ENCODE data around the gene TUBB3.

The TUBB3 gene

DNA sequence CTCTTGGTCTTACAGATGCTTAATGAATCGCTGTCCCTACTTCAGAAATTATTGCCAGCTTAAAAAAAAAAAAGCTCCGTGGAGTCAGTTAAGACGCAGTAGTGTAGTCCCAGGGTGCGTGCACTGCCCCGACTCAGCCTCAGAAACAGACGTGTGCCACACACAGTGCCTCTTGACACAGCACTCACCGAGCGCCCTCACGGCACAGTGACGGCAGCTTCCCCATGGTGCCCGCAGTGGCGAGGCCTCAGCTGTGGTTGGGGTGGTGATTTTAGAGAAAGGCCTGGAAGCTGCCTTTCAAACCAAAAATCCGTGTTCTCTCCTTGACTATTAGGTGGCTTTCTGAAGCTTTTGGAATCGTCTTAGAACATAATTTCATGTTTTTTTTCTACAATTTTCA is 35.9 kb upstream of the TUBB3 start:
- TF ChIP-seq TOX (CRISPR knock-in tag; IDR thresholded peaks at IDR 0.05; ENCODE audit: borderline replicate concordance) = no peak
- ATAC-seq = no peak

DNA sequence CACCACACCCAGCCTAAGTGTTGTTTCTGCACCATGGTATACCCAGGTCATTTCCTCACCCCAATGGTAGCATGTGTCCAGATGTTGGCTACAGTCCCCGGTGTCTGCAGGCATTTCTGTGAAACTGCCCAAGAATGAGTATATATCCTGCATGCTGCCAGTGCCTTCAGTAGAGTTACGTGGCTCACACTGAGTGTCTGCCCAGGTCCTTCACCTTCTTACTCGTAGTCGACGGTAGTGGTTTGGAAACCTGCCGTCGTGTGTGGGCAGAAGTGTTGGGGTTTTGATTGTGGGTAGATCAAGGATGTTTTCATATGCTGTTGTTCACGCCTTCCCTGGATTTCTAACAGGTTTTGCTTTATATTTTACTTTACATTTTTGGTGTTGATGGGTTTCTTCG is 32.9 kb upstream of the TUBB3 start:
- ATAC-seq = no peak
- TF ChIP-seq ISL1 (CRISPR knock-in tag; IDR thresholded peaks at IDR 0.05) (no peak), CSDC2 (CRISPR knock-in tag; IDR thresholded peaks at IDR 0.05) (no peak)
- TF ChIP-seq, protein P1, sequence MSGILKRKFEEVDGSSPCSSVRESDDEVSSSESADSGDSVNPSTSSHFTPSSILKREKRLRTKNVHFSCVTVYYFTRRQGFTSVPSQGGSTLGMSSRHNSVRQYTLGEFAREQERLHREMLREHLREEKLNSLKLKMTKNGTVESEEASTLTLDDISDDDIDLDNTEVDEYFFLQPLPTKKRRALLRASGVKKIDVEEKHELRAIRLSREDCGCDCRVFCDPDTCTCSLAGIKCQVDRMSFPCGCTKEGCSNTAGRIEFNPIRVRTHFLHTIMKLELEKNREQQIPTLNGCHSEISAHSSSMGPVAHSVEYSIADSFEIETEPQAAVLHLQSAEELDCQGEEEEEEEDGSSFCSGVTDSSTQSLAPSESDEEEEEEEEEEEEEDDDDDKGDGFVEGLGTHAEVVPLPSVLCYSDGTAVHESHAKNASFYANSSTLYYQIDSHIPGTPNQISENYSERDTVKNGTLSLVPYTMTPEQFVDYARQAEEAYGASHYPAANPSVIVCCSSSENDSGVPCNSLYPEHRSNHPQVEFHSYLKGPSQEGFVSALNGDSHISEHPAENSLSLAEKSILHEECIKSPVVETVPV (CRISPR knock-in tag; IDR thresholded peaks at IDR 0.05) = no peak

DNA sequence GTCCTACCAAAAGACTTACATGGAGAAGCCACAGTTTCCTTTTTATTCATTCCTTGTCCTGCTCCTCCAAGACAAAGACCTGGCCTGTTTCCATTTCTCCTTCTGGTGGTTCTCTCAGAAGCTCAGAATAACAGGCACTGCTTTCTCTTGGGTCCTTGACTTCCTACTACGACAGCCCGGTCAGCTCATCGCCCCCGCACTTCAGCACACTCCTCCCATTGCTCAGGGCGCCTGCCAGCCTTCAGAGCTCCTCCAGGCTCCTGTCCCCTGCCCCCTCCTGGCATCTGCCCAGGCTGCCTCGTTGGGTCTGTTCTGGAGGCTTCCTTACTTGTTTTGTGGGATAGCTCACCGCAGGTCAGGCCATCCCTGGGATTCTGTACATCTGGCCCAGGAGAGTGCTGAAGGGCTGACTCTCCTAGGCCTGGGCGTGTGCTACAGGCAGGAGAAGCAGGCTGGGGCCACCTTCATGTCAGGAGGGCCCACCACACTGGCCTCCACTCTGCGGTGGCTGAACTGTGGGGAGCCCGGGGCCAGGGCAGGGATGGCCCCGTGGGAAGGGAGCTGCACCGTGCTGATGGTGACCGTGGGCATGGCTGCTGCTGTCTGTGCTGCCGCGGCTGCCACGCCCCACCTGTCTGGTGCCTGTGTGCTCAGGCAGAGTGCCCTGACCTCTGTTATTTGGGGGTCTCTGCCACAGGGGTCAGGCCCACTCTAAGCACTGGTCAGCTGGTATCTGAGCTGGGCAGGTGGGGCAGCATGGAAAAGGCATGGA is 32.1 kb upstream of the TUBB3 start:
- ATAC-seq = no peak
- TF ChIP-seq ZFP30 (CRISPR knock-in tag; IDR thresholded peaks at IDR 0.05) = no peak
- no peak for TF ChIP-seq TCF4 (CRISPR knock-in tag; IDR thresholded peaks at IDR 0.05; ENCODE audit: borderline replicate concordance)
- TF ChIP-seq, protein P2, sequence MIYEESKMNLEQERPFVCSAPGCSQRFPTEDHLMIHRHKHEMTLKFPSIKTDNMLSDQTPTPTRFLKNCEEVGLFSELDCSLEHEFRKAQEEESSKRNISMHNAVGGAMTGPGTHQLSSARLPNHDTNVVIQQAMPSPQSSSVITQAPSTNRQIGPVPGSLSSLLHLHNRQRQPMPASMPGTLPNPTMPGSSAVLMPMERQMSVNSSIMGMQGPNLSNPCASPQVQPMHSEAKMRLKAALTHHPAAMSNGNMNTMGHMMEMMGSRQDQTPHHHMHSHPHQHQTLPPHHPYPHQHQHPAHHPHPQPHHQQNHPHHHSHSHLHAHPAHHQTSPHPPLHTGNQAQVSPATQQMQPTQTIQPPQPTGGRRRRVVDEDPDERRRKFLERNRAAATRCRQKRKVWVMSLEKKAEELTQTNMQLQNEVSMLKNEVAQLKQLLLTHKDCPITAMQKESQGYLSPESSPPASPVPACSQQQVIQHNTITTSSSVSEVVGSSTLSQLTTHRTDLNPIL (CRISPR knock-in tag; IDR thresholded peaks at IDR 0.05; ENCODE audit: low read depth) = no peak

DNA sequence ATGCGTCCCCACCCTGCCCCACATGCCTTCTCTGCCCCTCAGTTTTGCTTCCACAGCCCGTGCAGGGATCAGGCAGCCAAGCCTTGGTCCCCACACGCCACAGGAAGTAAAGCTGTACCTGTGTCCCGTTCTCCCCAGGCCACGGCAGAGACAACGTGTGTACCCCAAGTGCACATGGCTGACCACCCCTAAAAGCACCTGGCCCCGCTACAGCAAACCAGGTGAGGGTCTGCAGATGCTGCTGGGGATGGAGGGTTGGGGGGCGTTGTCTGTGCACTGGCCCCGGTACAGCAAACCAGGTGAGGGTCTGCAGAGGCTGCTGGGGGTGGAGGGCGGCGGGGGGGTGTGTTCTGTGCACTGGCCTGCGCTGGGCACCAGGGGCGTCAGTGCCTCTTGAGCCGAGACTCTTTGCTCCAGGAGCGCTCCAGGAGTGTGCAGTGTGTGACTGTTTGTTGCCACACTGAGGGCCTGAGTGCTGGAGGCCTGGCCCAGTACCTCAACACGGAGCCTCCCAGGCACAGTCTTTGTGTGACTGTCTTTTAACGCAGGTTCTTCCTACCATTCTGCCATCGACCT is 31.0 kb upstream of the TUBB3 start:
- peak; percentile 13; the same call in 1 of the 3 replicates for ATAC-seq
- TF ChIP-seq ZC3H10 (CRISPR knock-in tag; IDR thresholded peaks at IDR 0.05) (no peak), ZFP30 (CRISPR knock-in tag; IDR thresholded peaks at IDR 0.05) (no peak)

DNA sequence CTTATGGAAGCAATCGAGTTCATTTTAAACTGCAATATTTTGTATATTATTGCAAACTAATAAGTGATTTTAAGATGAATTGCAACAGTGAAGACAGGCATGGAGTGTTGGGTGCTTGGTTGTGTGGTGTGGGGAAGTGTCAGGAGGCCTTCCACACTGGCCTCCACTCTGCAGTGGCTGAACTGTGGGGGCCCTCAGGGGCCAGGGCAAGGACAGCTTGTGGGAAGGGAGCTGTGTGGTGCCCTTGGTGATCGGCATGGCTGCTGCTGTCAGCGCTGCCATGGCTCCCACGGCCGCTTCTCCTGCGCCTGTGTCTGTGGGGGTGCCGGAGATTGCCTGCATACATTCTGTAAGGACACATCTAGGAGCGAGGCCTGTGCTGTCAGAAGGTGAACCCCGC is 30.5 kb upstream of the TUBB3 start:
- ATAC-seq = no peak
- TF ChIP-seq RARB (CRISPR knock-in tag; IDR thresholded peaks at IDR 0.05) (no peak), OSR1 (CRISPR knock-in tag; IDR thresholded peaks at IDR 0.05) (no peak), ZFP3 (CRISPR knock-in tag; IDR thresholded peaks at IDR 0.05) (no peak), BACH2 (CRISPR knock-in tag; IDR thresholded peaks at IDR 0.05; ENCODE audit: borderline replicate concordance) (no peak)
- TF ChIP-seq, protein P1 (CRISPR knock-in tag; IDR thresholded peaks at IDR 0.05) = no peak

DNA sequence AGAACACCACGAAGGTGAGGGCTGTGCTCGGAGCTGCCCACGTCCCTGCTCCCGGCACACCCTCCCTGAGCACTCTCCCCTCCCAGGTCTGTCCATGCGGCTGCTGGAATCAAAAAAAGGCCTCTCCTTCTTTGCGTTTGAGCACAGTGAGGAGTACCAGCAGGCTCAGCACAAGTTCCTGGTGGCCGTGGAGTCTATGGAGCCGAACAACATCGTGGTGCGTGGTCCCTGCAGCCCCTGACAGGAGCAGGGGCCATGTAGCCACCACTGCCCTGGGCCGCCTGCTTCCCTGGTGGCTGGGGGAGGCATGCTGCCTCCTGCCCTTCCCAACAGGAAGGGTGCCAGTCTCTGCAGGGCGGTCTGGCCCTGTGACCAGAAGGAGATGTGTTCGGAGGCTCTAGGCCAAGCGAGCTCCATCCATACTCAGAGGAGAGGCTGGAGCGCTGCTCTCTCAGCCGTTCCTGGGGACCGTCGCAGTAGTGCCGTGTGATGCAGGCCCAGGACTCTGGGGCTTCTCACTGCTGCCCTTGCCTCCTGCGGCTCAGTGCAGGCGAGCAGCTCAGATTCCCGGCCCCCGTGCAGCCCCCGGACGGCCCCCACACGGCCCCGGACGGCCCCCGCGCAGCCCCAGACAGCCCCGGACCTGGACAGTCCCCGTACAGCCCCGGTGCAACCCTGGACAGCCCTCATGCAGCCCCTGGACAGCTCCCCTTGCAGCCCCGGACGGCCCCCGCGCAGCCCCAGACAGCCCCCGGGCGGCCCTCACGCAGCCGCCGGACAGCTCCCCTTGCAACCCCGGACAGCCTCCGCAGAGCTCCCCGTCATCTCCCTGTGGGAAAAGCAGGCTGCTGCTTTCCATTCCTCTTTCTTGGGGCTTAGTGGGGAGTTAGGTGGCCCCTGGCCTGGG is 29.2 kb upstream of the TUBB3 start:
- ATAC-seq = no peak; the same call in 1 of the 3 replicates
- TF ChIP-seq, protein P1 (CRISPR knock-in tag; IDR thresholded peaks at IDR 0.05) = no peak
- TF ChIP-seq RARB (CRISPR knock-in tag; IDR thresholded peaks at IDR 0.05) (no peak), OSR1 (CRISPR knock-in tag; IDR thresholded peaks at IDR 0.05) (no peak), ZNF70 (CRISPR knock-in tag; IDR thresholded peaks at IDR 0.05) (no peak), ISL1 (CRISPR knock-in tag; IDR thresholded peaks at IDR 0.05) (no peak)
- TF ChIP-seq, protein P3, sequence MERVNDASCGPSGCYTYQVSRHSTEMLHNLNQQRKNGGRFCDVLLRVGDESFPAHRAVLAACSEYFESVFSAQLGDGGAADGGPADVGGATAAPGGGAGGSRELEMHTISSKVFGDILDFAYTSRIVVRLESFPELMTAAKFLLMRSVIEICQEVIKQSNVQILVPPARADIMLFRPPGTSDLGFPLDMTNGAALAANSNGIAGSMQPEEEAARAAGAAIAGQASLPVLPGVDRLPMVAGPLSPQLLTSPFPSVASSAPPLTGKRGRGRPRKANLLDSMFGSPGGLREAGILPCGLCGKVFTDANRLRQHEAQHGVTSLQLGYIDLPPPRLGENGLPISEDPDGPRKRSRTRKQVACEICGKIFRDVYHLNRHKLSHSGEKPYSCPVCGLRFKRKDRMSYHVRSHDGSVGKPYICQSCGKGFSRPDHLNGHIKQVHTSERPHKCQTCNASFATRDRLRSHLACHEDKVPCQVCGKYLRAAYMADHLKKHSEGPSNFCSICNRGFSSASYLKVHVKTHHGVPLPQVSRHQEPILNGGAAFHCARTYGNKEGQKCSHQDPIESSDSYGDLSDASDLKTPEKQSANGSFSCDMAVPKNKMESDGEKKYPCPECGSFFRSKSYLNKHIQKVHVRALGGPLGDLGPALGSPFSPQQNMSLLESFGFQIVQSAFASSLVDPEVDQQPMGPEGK (CRISPR knock-in tag; IDR thresholded peaks at IDR 0.05; ENCODE audit: borderline replicate concordance) = no peak
